ENCODE measurements around the gene LRIF1. TPM values are rescaled to one million over a fixed set of nuclear protein-coding genes. Genes with fewer than 3 reads are reported as not detected.

The LRIF1 gene
- polyA plus RNA-seq, 1 donor (not counting 4 experiments of a cell fraction or from before 2014, with no cell fraction given), result 12.0 TPM

GRCh38 chr1:110915804-110916203, 47.9 kb downstream of the LRIF1 start:
- Histone ChIP-seq H3K79me2 (ENCODE audit: control insufficient read depth, insufficient read depth, low read length) (no peaks in the 10 kb centered on the region), H3K4me3 (ENCODE audit: control insufficient read depth in 2 of 3, extremely low read depth in 1 of 3, insufficient read depth in 2 of 3, low read depth in 1 of 3, low read length in 3 of 3) (no peak overlapping the region), H3K4me1 (ENCODE audit: control insufficient read depth, extremely low read depth, insufficient read depth, low read length) (peaks cover 3% of the 10 kb centered on the region), H3K9me1 (ENCODE audit: control insufficient read depth, extremely low read depth, insufficient read depth, low read length) (no peaks in the 10 kb centered on the region), H4K20me1 (ENCODE audit: control insufficient read depth, extremely low read depth, insufficient read depth, low read length) (no peaks in the 10 kb centered on the region), H3K36me3 (ENCODE audit: control insufficient read depth in 2 of 2, extremely low read depth in 1 of 2, insufficient read depth in 2 of 2, low read length in 2 of 2) (no peaks in the 10 kb centered on the region), H2AFZ (ENCODE audit: control insufficient read depth, low read length) (no peak overlapping the region), H3K9me3 (ENCODE audit: control insufficient read depth, low read depth, low read length) (no peaks in the 10 kb centered on the region), H3K9ac (ENCODE audit: control insufficient read depth, extremely low read depth, insufficient read depth, low read length) (no peak overlapping the region), H3K4me2 (ENCODE audit: control insufficient read depth, extremely low read depth, insufficient read depth, low read depth, low read length) (no peak overlapping the region), H3K27me3 (ENCODE audit: control insufficient read depth, extremely low read depth, insufficient read depth, low read length) (no peaks in the 10 kb centered on the region), H3K27ac (ENCODE audit: control insufficient read depth, insufficient read depth, low read length) (no peak overlapping the region)
- no peak for DNase-seq (ENCODE audit: low read depth, low spot score)
- no peak for FAIRE-seq
- no peak for TF ChIP-seq CTCF (optimal IDR thresholded peaks at IDR 0.05 in 1 of 3, IDR thresholded peaks at IDR 0.05 in 1 of 3, conservative IDR thresholded peaks at IDR 0.05 in 1 of 3; ENCODE audit: extremely low read depth in 1 of 3, insufficient read depth in 2 of 3, low read length in 3 of 3)
- TF ChIP-seq EZH2 (IDR thresholded peaks at IDR 0.05; ENCODE audit: low read length), result no peak
- dilution Hi-C loops (cut with MboI; ENCODE audit: extremely low pct_ligation_motif_present, low sequenced_read_pairs), result no loop called here

GRCh38 chr1:110914676-110915075, 49.0 kb downstream of the LRIF1 start:
- no peak overlapping the region for H3K27ac ChIP-seq (ENCODE audit: control insufficient read depth, insufficient read depth, low read length)
- peaks cover 3% of the 10 kb centered on the region for H3K4me1 ChIP-seq (ENCODE audit: control insufficient read depth, extremely low read depth, insufficient read depth, low read length)
- no peaks in the 10 kb centered on the region for H3K9me1 ChIP-seq (ENCODE audit: control insufficient read depth, extremely low read depth, insufficient read depth, low read length)
- no peaks in the 10 kb centered on the region for H4K20me1 ChIP-seq (ENCODE audit: control insufficient read depth, extremely low read depth, insufficient read depth, low read length)
- TF ChIP-seq CTCF (optimal IDR thresholded peaks at IDR 0.05 in 1 of 3, IDR thresholded peaks at IDR 0.05 in 1 of 3, conservative IDR thresholded peaks at IDR 0.05 in 1 of 3; ENCODE audit: extremely low read depth in 1 of 3, insufficient read depth in 2 of 3, low read length in 3 of 3) (no peak), EZH2 (IDR thresholded peaks at IDR 0.05; ENCODE audit: low read length) (no peak)
- DNase-seq (ENCODE audit: low read depth, low spot score) (no peak), FAIRE-seq (no peak)
- H3K4me3 ChIP-seq (ENCODE audit: control insufficient read depth in 2 of 3, extremely low read depth in 1 of 3, insufficient read depth in 2 of 3, low read depth in 1 of 3, low read length in 3 of 3), result no peak overlapping the region
- H3K36me3 ChIP-seq (ENCODE audit: control insufficient read depth in 2 of 2, extremely low read depth in 1 of 2, insufficient read depth in 2 of 2, low read length in 2 of 2), result no peaks in the 10 kb centered on the region
- dilution Hi-C loops (cut with MboI; ENCODE audit: extremely low pct_ligation_motif_present, low sequenced_read_pairs), result no loop called here
- H3K9ac ChIP-seq (ENCODE audit: control insufficient read depth, extremely low read depth, insufficient read depth, low read length), result no peak overlapping the region
- H2AFZ ChIP-seq (ENCODE audit: control insufficient read depth, low read length), result no peak overlapping the region
- H3K27me3 ChIP-seq (ENCODE audit: control insufficient read depth, extremely low read depth, insufficient read depth, low read length), result no peaks in the 10 kb centered on the region
- H3K4me2 ChIP-seq (ENCODE audit: control insufficient read depth, extremely low read depth, insufficient read depth, low read depth, low read length), result no peak overlapping the region
- H3K9me3 ChIP-seq (ENCODE audit: control insufficient read depth, low read depth, low read length), result no peaks in the 10 kb centered on the region
- H3K79me2 ChIP-seq (ENCODE audit: control insufficient read depth, insufficient read depth, low read length), result no peaks in the 10 kb centered on the region
